Hepatocyte (in vitro differentiated cells): ENCODE data around the gene TMPRSS9. TPM values are rescaled to one million over a fixed set of nuclear protein-coding genes. Genes with fewer than 3 reads are reported as not detected.

Experiments used
- DNase-seq: peaks from one replicate; pipeline ENCODE4 v3.0.0-alpha.2; 2016; ENCODE audit warnings: low spot score
- H2AFZ ChIP-seq: fragments of 200-600 bp; sonication (generic); 2 replicates; pipeline ENCODE4 v1.6.0; 2016; ENCODE audit warnings: antibody characterized with exemption, mild to moderate bottlenecking
- H3K27ac ChIP-seq: fragments of 200-600 bp; sonication (generic); 2 replicates; pipeline ENCODE4 v1.5.1; 2016; ENCODE audit warnings: mild to moderate bottlenecking
- H3K27me3 ChIP-seq: fragments of 200-600 bp; sonication (generic); 2 replicates; pipeline ENCODE4 v1.6.1; 2016
- H3K36me3 ChIP-seq: fragments of 200-600 bp; sonication (generic); replicated peaks from 2 replicates; pipeline ENCODE4 v1.5.1; 2016; ENCODE audit warnings: low read depth; ENCODE audit not compliant: insufficient read depth
- H3K4me1 ChIP-seq: fragments of 200-600 bp; sonication (generic); 2 replicates; pipeline ENCODE4 v1.5.1; 2016; ENCODE audit warnings: mild to moderate bottlenecking, moderate library complexity; ENCODE audit not compliant: insufficient read depth
- H3K4me2 ChIP-seq: fragments of 200-600 bp; sonication (generic); 2 replicates; pipeline ENCODE4 v1.6.0; 2016
- H3K4me3 ChIP-seq: fragments of 200-600 bp; sonication (generic); 2 replicates; pipeline ENCODE4 v1.5.1; 2016; ENCODE audit warnings: mild to moderate bottlenecking
- H3K79me2 ChIP-seq: fragments of 200-600 bp; sonication (generic); 2 replicates; pipeline ENCODE4 v1.6.0; 2017; ENCODE audit warnings: mild to moderate bottlenecking
- H3K9me2 ChIP-seq: fragments of 200-600 bp; sonication (generic); replicated peaks from 2 replicates; pipeline ENCODE4 v1.6.0; 2017; ENCODE audit warnings: mild to moderate bottlenecking; ENCODE audit not compliant: insufficient read depth
- H3K9me3 ChIP-seq: fragments of 200-600 bp; sonication (generic); 2 replicates; pipeline ENCODE4 v1.5.1; 2016; ENCODE audit warnings: low read depth, mild to moderate bottlenecking
- H4K20me1 ChIP-seq: fragments of 200-600 bp; sonication (generic); 2 replicates; pipeline ENCODE4 v1.6.0; 2016; ENCODE audit warnings: mild to moderate bottlenecking; ENCODE audit not compliant: insufficient read depth, poor library complexity, severe bottlenecking
- EZH2 ChIP-seq: fragments of 200-600 bp; sonication (generic); IDR thresholded peaks from 2 replicates; pipeline ENCODE4 v1.6.1; 2016; ENCODE audit warnings: antibody characterized with exemption, mild to moderate bottlenecking, borderline replicate concordance
- EZH2phosphoT487 ChIP-seq: fragments of 200-600 bp; sonication (generic); IDR thresholded peaks from one replicate; pipeline ENCODE4 v1.6.1; 2018; ENCODE audit warnings: antibody characterized with exemption, mild to moderate bottlenecking, low read depth, moderate library complexity; ENCODE audit not compliant: unreplicated experiment, severe bottlenecking
- WGBS: methylation state at CpG from one replicate; pipeline ENCODE4 v1.1.6; 2016; ENCODE audit warnings: low lambda C conversion rate; ENCODE audit errors: missing lambda C conversion rate; 5-methylcytosine and 5-hydroxymethylcytosine counted together
- polyA plus RNA-seq: library from polyadenylated mRNA; unstranded; fragments of >200 nt; fragmentation: Nextera tagmentation; extraction: Ambion mirVana; gene quantifications from 2 replicates; pipeline ENCODE4 v1.2.1, GENCODE V29; 2016
- total RNA-seq: library from RNA; depleted of rRNA; stranded (reverse); fragments of >200 nt; gene quantifications from 2 replicates; pipeline ENCODE4 v1.2.3, GENCODE V29; 2014
- TF ChIP-seq, protein P1 (sequence below): fragments of 200-600 bp; sonication (generic); IDR thresholded peaks from 2 replicates; pipeline ENCODE4 v1.5.1; 2016; ENCODE audit warnings: antibody characterized with exemption, mild to moderate bottlenecking; ENCODE audit not compliant: poor library complexity

TMPRSS9 gene
- total and polyA plus RNA-seq, 2 experiments from 2014 or later, result 0.23 TPM; not detected in 1

DNA sequence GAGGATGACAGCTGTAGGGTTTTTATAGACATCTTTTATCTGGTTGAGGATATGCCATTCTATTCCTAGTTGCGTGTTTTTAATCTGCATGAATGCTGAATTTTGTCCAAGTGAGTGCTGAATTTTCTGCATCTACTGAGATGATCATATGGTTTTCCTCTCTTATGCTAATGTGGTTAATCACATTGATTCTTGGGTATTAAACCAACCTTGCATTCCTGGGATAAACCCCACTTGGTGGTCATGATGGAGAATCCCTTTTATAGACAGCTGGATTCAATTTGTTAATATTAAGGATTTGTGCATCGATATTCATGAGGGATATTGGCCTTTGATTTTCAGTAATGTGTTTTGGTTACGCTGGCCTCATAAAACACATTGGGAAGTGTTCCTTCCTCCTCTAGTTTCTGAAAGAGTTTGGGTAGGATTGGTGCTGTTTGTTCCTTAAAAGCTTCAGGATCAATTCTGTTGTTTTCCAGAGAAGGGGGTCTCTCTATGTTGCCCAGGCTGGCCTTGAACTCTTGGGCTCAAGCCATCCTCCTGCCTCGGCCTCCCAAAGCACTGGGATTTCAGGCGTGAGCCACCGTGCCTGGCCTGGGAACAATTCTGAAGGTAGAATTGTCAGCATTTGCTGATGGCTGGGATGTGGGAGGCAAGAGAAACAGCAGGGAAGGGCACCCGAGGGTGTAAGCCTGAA is 44.8 kb upstream of the TMPRSS9 start:
- Histone ChIP-seq H3K36me3 (no peaks in the 10 kb centered on the region), H3K4me1 (no peaks in the 10 kb centered on the region), H3K79me2 (no peaks in the 10 kb centered on the region), H3K9me2 (no peaks in the 10 kb centered on the region), H4K20me1 (no peaks in the 10 kb centered on the region), H2AFZ (no peak overlapping the region), H3K9me3 (no peaks in the 10 kb centered on the region), H3K4me2 (no peak overlapping the region), H3K27me3 (peaks cover 5% of the 10 kb centered on the region), H3K27ac (no peak overlapping the region), H3K4me3 (no peak overlapping the region)
- WGBS, result 81% methylated on average over 7 of the region's 7 CpGs
- DNase-seq, result no peak
- no peak for TF ChIP-seq EZH2
- TF ChIP-seq, protein P1, sequence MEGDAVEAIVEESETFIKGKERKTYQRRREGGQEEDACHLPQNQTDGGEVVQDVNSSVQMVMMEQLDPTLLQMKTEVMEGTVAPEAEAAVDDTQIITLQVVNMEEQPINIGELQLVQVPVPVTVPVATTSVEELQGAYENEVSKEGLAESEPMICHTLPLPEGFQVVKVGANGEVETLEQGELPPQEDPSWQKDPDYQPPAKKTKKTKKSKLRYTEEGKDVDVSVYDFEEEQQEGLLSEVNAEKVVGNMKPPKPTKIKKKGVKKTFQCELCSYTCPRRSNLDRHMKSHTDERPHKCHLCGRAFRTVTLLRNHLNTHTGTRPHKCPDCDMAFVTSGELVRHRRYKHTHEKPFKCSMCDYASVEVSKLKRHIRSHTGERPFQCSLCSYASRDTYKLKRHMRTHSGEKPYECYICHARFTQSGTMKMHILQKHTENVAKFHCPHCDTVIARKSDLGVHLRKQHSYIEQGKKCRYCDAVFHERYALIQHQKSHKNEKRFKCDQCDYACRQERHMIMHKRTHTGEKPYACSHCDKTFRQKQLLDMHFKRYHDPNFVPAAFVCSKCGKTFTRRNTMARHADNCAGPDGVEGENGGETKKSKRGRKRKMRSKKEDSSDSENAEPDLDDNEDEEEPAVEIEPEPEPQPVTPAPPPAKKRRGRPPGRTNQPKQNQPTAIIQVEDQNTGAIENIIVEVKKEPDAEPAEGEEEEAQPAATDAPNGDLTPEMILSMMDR, result no peak
- TF ChIP-seq EZH2phosphoT487, result no peak

DNA sequence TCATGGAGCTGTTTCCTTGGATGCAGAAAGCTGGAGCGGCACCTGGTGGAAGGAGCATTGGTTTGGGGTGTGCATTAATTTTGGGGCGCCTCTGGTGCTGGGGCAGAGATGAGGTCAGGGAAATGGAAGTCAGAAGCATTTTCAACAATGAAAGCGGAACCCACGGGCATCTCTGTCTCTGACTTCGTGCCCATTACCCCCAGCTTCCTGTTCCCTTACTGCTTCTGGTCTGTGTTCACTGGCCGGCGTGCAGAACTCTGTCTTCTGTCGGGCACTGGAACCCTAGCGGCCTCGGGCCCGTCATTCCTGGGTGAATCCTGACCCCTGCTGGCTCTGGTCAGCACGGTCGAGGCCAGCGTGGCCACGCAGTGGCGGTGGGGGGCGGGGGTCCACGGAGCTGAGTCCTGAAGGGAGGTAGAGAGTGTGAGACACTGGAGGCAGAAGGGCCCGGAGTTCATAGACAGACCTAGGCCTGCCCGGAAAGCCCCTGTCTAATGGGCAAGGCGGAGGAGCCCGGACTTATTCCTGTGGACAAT is 44.2 kb upstream of the TMPRSS9 start:
- Histone ChIP-seq H4K20me1 (no peaks in the 10 kb centered on the region), H3K4me2 (peak overlapping the region; percentile 46), H3K27me3 (peaks cover 5% of the 10 kb centered on the region), H2AFZ (no peak overlapping the region), H3K4me3 (no peak overlapping the region), H3K27ac (no peak overlapping the region), H3K36me3 (no peaks in the 10 kb centered on the region), H3K9me2 (no peaks in the 10 kb centered on the region), H3K79me2 (no peaks in the 10 kb centered on the region), H3K4me1 (no peaks in the 10 kb centered on the region), H3K9me3 (no peaks in the 10 kb centered on the region)
- peak; percentile 71 for DNase-seq
- no peak for TF ChIP-seq EZH2phosphoT487
- TF ChIP-seq, protein P1, result peak; percentile 66
- 35% methylated on average over 20 of the region's 22 CpGs for WGBS

DNA sequence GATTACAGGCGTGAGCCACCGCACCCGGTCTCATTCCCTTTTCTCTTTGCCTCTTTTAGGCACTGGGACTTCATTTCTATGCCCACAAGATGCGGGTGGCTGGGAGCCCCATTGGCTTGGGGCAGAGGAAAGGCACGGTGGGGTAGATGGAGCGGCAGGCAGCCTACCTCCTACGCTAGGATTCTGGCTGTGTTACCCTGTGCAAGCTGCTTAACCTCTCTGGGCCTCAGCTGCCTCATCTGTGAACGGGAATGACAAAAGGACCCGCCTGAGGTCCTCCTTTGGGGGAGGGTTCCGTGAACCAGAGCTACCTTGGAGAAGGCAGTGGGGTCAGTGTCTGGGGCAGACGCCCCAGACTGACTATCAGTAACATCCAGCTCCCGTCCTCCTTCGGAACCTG is 42.8 kb upstream of the TMPRSS9 start:
- no peak overlapping the region for H3K27ac ChIP-seq

More for the DNA sequence above, 42.8 kb upstream of the TMPRSS9 start:
- Histone ChIP-seq H3K9me3 (no peaks in the 10 kb centered on the region), H3K36me3 (no peaks in the 10 kb centered on the region), H3K9me2 (no peaks in the 10 kb centered on the region), H3K4me3 (no peak overlapping the region), H2AFZ (no peak overlapping the region), H4K20me1 (no peaks in the 10 kb centered on the region), H3K27me3 (peaks cover 2% of the 10 kb centered on the region), H3K79me2 (no peaks in the 10 kb centered on the region), H3K4me1 (no peaks in the 10 kb centered on the region), H3K4me2 (no peak overlapping the region)
- no peak for DNase-seq
- WGBS, result 93% methylated on average over 13 of the region's 13 CpGs
- TF ChIP-seq, protein P1, result no peak
- TF ChIP-seq EZH2phosphoT487 (no peak), EZH2 (no peak)
